Measurements from ENCODE around the gene RIBC1. TPM values are rescaled to one million over a fixed set of nuclear protein-coding genes. Genes with fewer than 3 reads are reported as not detected.

Gene RIBC1
- total and polyA plus RNA-seq, 10 of the 15 experiments (the other 5 are each of a cell fraction or from before 2014, with no cell fraction given): 0.22 to 1.0 (median 0.54) TPM

DNA sequence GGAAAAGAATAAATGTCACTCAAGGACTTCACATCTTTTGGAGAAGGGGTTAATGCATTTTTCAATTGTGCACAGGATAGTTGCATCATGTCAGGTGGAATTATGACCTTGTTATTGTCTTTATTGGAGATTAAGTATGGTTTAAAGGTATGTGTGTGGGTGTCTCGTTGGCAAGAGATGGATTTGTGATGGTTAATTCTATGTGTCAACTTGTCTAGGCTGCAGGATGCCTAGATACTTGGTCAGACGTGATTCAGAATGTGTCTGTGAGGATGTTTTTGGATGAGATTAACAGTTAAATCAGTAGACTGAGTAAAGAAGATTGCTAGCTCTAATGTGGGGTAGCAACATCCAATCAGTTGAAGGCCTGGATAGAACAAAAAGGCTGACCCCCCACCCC, 53.7 kb downstream of the RIBC1 start:
- Histone ChIP-seq H3K4me3 (no peak overlapping the region), H2AFZ (ENCODE audit: control insufficient read depth, low read depth, low read length) (no peak overlapping the region), H3K27ac (ENCODE audit: control insufficient read depth, insufficient read depth) (no peak overlapping the region), H3K9ac (ENCODE audit: control insufficient read depth, insufficient read depth, low read length) (no peak overlapping the region), H4K20me1 (ENCODE audit: control insufficient read depth, insufficient read depth) (no peaks in the 10 kb centered on the region), H3K79me2 (ENCODE audit: control insufficient read depth, insufficient read depth, low read length) (no peaks in the 10 kb centered on the region), H3K27me3 (replicated peaks in 1 of 2; ENCODE audit: control insufficient read depth in 2 of 2, insufficient read depth in 2 of 2, low read length in 1 of 2) (no peaks in the 10 kb centered on the region; a peak in 1 of 4 replicates), H3K9me3 (replicated peaks; ENCODE audit: control insufficient read depth, insufficient read depth, low read length) (no peaks in the 10 kb centered on the region), H3K4me2 (ENCODE audit: control insufficient read depth, insufficient read depth) (no peak overlapping the region), H3K36me3 (ENCODE audit: control insufficient read depth in 2 of 2, insufficient read depth in 2 of 2, low read length in 1 of 2) (no peaks in the 10 kb centered on the region), H3K4me1 (ENCODE audit: control insufficient read depth, insufficient read depth, low read length) (no peaks in the 10 kb centered on the region)
- intact Hi-C loops (cut with micrococcal nuclease; ENCODE audit: unreplicated experiment): no loop called here
- POLR2A ChIA-PET: no interaction called here
- no peak for TF ChIP-seq BRCA1 (IDR thresholded peaks at IDR 0.05; ENCODE audit: low read depth, low read length)
- no peak for TF ChIP-seq MTA2 (IDR thresholded peaks at IDR 0.05; ENCODE audit: low read depth)
- TF ChIP-seq ZNF24 (IDR thresholded peaks at IDR 0.05): no peak
- TF ChIP-seq RUNX3 (IDR thresholded peaks at IDR 0.05; ENCODE audit: low read length): no peak
- no peak for TF ChIP-seq POLR2A (IDR thresholded peaks at IDR 0.05; ENCODE audit: low read depth, low read length)
- TF ChIP-seq BHLHE40 (IDR thresholded peaks at IDR 0.05; ENCODE audit: borderline replicate concordance in 1 of 2, low read depth in 2 of 2, low read length in 1 of 2): no peak
- no peak for TF ChIP-seq ASH2L (IDR thresholded peaks at IDR 0.05; ENCODE audit: borderline replicate concordance, low read depth)
- TF ChIP-seq RAD21 (IDR thresholded peaks at IDR 0.05; ENCODE audit: insufficient read depth, low read depth, low read length): no peak
- TF ChIP-seq NKRF (conservative IDR thresholded peaks at IDR 0.05): no peak
- TF ChIP-seq, protein P1, sequence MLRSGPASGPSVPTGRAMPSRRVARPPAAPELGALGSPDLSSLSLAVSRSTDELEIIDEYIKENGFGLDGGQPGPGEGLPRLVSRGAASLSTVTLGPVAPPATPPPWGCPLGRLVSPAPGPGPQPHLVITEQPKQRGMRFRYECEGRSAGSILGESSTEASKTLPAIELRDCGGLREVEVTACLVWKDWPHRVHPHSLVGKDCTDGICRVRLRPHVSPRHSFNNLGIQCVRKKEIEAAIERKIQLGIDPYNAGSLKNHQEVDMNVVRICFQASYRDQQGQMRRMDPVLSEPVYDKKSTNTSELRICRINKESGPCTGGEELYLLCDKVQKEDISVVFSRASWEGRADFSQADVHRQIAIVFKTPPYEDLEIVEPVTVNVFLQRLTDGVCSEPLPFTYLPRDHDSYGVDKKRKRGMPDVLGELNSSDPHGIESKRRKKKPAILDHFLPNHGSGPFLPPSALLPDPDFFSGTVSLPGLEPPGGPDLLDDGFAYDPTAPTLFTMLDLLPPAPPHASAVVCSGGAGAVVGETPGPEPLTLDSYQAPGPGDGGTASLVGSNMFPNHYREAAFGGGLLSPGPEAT (IDR thresholded peaks at IDR 0.05; ENCODE audit: low read depth): no peak
- no peak for TF ChIP-seq BMI1 (IDR thresholded peaks at IDR 0.05; ENCODE audit: borderline replicate concordance)
- TF ChIP-seq BACH1 (IDR thresholded peaks at IDR 0.05; ENCODE audit: borderline replicate concordance): no peak
- TF ChIP-seq TCF7 (IDR thresholded peaks at IDR 0.05; ENCODE audit: borderline replicate concordance): no peak
- TF ChIP-seq ZNF274 (IDR thresholded peaks at IDR 0.05; ENCODE audit: insufficient read depth, insufficient read length): no peak
- TF ChIP-seq, protein P2, sequence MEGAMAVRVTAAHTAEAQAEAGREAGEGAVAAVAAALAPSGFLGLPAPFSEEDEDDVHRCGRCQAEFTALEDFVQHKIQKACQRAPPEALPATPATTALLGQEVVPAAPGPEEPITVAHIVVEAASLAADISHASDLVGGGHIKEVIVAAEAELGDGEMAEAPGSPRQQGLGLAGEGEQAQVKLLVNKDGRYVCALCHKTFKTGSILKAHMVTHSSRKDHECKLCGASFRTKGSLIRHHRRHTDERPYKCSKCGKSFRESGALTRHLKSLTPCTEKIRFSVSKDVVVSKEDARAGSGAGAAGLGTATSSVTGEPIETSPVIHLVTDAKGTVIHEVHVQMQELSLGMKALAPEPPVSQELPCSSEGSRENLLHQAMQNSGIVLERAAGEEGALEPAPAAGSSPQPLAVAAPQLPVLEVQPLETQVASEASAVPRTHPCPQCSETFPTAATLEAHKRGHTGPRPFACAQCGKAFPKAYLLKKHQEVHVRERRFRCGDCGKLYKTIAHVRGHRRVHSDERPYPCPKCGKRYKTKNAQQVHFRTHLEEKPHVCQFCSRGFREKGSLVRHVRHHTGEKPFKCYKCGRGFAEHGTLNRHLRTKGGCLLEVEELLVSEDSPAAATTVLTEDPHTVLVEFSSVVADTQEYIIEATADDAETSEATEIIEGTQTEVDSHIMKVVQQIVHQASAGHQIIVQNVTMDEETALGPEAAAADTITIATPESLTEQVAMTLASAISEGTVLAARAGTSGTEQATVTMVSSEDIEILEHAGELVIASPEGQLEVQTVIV (IDR thresholded peaks at IDR 0.05; ENCODE audit: borderline replicate concordance, partially characterized antibody): no peak
- TF ChIP-seq TBL1XR1 (IDR thresholded peaks at IDR 0.05; ENCODE audit: low read depth, low read length): no peak
- in situ Hi-C loops (cut with MboI): no loop called here
- no peak for ATAC-seq
- CTCF ChIA-PET: interaction anchor here (1.0 to 1.7 kb wide), 3 partner anchors 13 to 163 kb away, joined by 3 read pairs; no protein-coding TSS in a partner anchor
- WGBS (ENCODE audit: insufficient coverage, insufficient replicate concordance, low lambda C conversion rate, missing lambda C conversion rate): 2% methylated on average over 2 of the region's 2 CpGs
- RAD21 ChIA-PET (ENCODE audit: unreplicated experiment): no interaction called here
- DNase-seq (ENCODE audit: low read depth, low spot score): no peak
- no peak for FAIRE-seq
- no TSS peak for BruUV-seq (replicated peaks)
- SMC1A ChIA-PET (ENCODE audit: uncharacterized antibody, unreplicated experiment): no interaction called here
